ENCODE results near the gene DLX4.

DNA sequence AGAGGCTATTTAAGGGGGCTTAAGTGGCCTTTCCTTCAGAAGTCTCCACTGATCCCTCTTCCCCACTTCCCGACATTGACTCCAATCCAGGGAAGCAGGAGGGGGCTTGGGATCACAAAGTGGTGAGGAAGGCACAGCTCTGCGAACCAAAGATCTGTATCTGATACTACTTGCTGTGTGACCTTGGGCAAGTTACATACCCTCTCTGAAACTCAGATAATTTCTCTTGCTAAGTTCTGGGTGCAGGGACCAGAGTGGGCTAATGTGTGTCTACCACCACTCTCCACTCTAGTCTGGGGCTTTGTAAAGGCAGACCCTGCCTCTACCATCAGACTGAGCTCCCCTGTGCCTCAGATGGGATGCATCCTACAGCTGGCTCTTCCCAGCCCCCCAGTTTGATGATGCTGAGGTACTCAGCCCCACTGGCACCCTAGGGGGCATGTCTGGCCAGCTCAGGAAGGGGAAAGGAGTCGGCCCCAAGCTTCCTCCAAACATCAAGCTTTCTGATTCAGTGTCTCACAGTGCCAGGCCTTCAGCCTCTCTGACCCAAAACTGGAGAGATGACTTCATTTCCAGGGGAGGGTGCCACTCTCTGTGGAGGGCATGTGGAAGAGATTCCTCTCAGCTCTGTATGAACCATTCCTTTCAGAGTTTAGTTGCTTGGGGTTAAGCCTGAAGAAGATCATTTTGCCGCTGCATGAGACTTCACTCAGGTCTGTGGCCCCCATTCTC is 10.9 kb downstream of the DLX4 start:
- TF ChIP-seq POLR2A (IDR thresholded peaks at IDR 0.05; ENCODE audit: low read depth, low read length) (no peak), TAF1 (IDR thresholded peaks at IDR 0.05; ENCODE audit: borderline replicate concordance, low read depth, low read length) (no peak), POLR2AphosphoS5 (IDR thresholded peaks at IDR 0.05; ENCODE audit: low read depth, low read length) (no peak)
